Body of pancreas (tissue), 4 donors: ENCODE measurements around the gene PHPT1.
"Not testable (repeated sequence)": the region's sequence is repeated elsewhere in the genome, so short reads cannot be mapped to it uniquely, and the experiment has no call there.

Source experiments
- CTCF ChIP-seq, 7 experiments: fragments of 450-650 bp in 4 of 7; fragments of 200-600 bp in 3 of 7; sonication (generic) in 3 of 7; IDR thresholded peaks; one replicate each; pipeline ENCODE4 v1.5.1; 2016 to 2019; ENCODE audit warnings: antibody characterized with exemption in 7 of 7
- POLR2A ChIP-seq, 3 donors: fragments of 450-650 bp; IDR thresholded peaks; one replicate each; pipeline ENCODE4 v1.6.1; 2016; ENCODE audit warnings: antibody characterized with exemption in 3 of 3, mild to moderate bottlenecking in 2 of 3

- TF ChIP-seq POLR2A, CTCF (IDR thresholded peaks at IDR 0.05): not testable (repeated sequence)
These were observed 17.8 kb downstream of the PHPT1 start for GRCh38 chr9:136866898-136867421.
